WTC11 (cell line): ENCODE results near the gene MYOZ3. TPM values are rescaled to one million over a fixed set of nuclear protein-coding genes. Genes with fewer than 3 reads are reported as not detected.
A peak's percentile ranks its signal among the peaks of the same experiment; 100 is the strongest.

Source experiments
- ATAC-seq: fragments of 200-7000 bp; cut with Tn5 transposase; 2 replicates; pipeline ENCODE4 v1.10.0; 2021; ENCODE audit warnings: mild to moderate bottlenecking, moderate library complexity
- CTCF ChIA-PET: fragments of 300-600 bp; sonication (Branson Sonifier 250); formaldehyde crosslinking; loops from one replicate; lab custom pipeline; 2021; ENCODE audit warnings: antibody characterized with exemption; lab: Charles Lee
- POLR2A ChIA-PET: fragments of 350-600 bp; sonication (Branson Sonifier 250); formaldehyde crosslinking; loops from one replicate; lab custom pipeline; 2021; ENCODE audit warnings: antibody characterized with exemption; lab: Charles Lee
- DNase-seq: peaks from one replicate; pipeline ENCODE4 v3.0.0; 2021; ENCODE audit warnings: low spot score
- H3K27ac Mint-ChIP-seq: 2 replicates; pipeline ENCODE4 v1.8.0; 2021; ENCODE audit warnings: mixed read lengths
- H3K27me3 Mint-ChIP-seq: 2 replicates; pipeline ENCODE4 v1.8.0; 2021; ENCODE audit warnings: low read depth, mild to moderate bottlenecking, moderate library complexity, mixed read lengths
- H3K36me3 Mint-ChIP-seq: 2 replicates; pipeline ENCODE4 v1.8.0; 2021; ENCODE audit warnings: mixed read lengths
- H3K4me1 Mint-ChIP-seq: 2 replicates; pipeline ENCODE4 v1.8.0; 2022; ENCODE audit warnings: mixed read lengths
- H3K4me3 Mint-ChIP-seq: 2 replicates; pipeline ENCODE4 v1.8.0; 2021; ENCODE audit warnings: mild to moderate bottlenecking, moderate library complexity, mixed read lengths
- H3K9me3 Mint-ChIP-seq: 2 replicates; pipeline ENCODE4 v1.8.0; 2021; ENCODE audit warnings: mixed read lengths
- CREB1 ChIP-seq: sonication (generic); formaldehyde crosslinking; IDR thresholded peaks from 2 replicates; pipeline ENCODE4 v1.8.0; 2023; ENCODE audit warnings: mild to moderate bottlenecking, missing genetic modification reagents
- CREM ChIP-seq: sonication (generic); formaldehyde crosslinking; IDR thresholded peaks from 2 replicates; pipeline ENCODE4 v1.8.1; 2022; ENCODE audit warnings: mild to moderate bottlenecking, missing genetic modification reagents, moderate library complexity
- EMX1 ChIP-seq: fragments of 250-450 bp; sonication (Bioruptor Pico); IDR thresholded peaks from 2 replicates; pipeline ENCODE4 v1.8.0; 2021; ENCODE audit warnings: mild to moderate bottlenecking
- FOXP1 ChIP-seq: sonication (generic); formaldehyde crosslinking; IDR thresholded peaks from 2 replicates; pipeline ENCODE4 v1.8.0; 2022; ENCODE audit warnings: missing genetic modification reagents, mild to moderate bottlenecking, moderate library complexity, borderline replicate concordance
- GTF2I ChIP-seq: fragments of 250-450 bp; sonication (Bioruptor Pico); conservative IDR thresholded peaks from 2 replicates; pipeline ENCODE4 v1.4.0; 2021; ENCODE audit warnings: mild to moderate bottlenecking
- IRF2 ChIP-seq: sonication (generic); formaldehyde crosslinking; IDR thresholded peaks from 2 replicates; pipeline ENCODE4 v1.8.0; 2022; ENCODE audit warnings: low read depth, missing genetic modification reagents, borderline replicate concordance
- KAT7 ChIP-seq: sonication (generic); formaldehyde crosslinking; IDR thresholded peaks from 2 replicates; pipeline ENCODE4 v1.8.1; 2023; ENCODE audit warnings: missing genetic modification reagents, mild to moderate bottlenecking, borderline replicate concordance
- MXD4 ChIP-seq: fragments of 250-450 bp; sonication (Bioruptor Pico); IDR thresholded peaks from 2 replicates; pipeline ENCODE4 v1.8.0; 2021; ENCODE audit warnings: mild to moderate bottlenecking, moderate library complexity, borderline replicate concordance
- NFYB ChIP-seq: sonication (generic); formaldehyde crosslinking; conservative IDR thresholded peaks from 2 replicates; pipeline ENCODE4 v1.8.0; 2022; ENCODE audit warnings: low read depth, missing genetic modification reagents
- NR1H2 ChIP-seq: sonication (generic); formaldehyde crosslinking; IDR thresholded peaks from 2 replicates; pipeline ENCODE4 v1.9.0; 2021; ENCODE audit warnings: mild to moderate bottlenecking, moderate library complexity, missing genetic modification reagents
- PRRX2 ChIP-seq: fragments of 250-450 bp; sonication (Bioruptor Pico); IDR thresholded peaks from 2 replicates; pipeline ENCODE4 v1.8.0; 2021; ENCODE audit warnings: mild to moderate bottlenecking
- ZNF232 ChIP-seq: sonication (generic); formaldehyde crosslinking; IDR thresholded peaks from 2 replicates; pipeline ENCODE4 v1.8.0; 2022; ENCODE audit warnings: mild to moderate bottlenecking, missing genetic modification reagents
- ZNF263 ChIP-seq: sonication (generic); formaldehyde crosslinking; IDR thresholded peaks from 2 replicates; pipeline ENCODE4 v1.8.1; 2022; ENCODE audit warnings: low read depth, mild to moderate bottlenecking, moderate library complexity, missing genetic modification reagents
- ZNF396 ChIP-seq: fragments of 250-450 bp; sonication (Bioruptor Pico); IDR thresholded peaks from 2 replicates; pipeline ENCODE4 v1.8.0; 2021; ENCODE audit warnings: mild to moderate bottlenecking, moderate library complexity, borderline replicate concordance
- total RNA-seq: library from RNA; stranded (reverse); gene quantifications from 3 replicates; pipeline ENCODE4 v1.2.3, GENCODE V29; 2021
- TF ChIP-seq, protein P1 (sequence below): sonication (generic); formaldehyde crosslinking; conservative IDR thresholded peaks from 2 replicates; pipeline ENCODE4 v1.8.1; 2022; ENCODE audit warnings: mild to moderate bottlenecking, missing genetic modification reagents
- TF ChIP-seq, protein P2 (sequence below): sonication (generic); formaldehyde crosslinking; IDR thresholded peaks from 2 replicates; pipeline ENCODE4 v1.8.1; 2023; ENCODE audit warnings: mild to moderate bottlenecking, missing genetic modification reagents
- TF ChIP-seq, protein P3 (sequence below): fragments of 250-450 bp; sonication (Bioruptor Pico); IDR thresholded peaks from 2 replicates; pipeline ENCODE4 v1.9.0; 2021; ENCODE audit warnings: mild to moderate bottlenecking
- TF ChIP-seq, protein P4 (sequence below): fragments of 200-600 bp; IDR thresholded peaks from 2 replicates; pipeline ENCODE4 v1.8.0; 2022; ENCODE audit warnings: antibody characterized with exemption
- TF ChIP-seq, protein P5 (sequence below): sonication (generic); formaldehyde crosslinking; IDR thresholded peaks from 2 replicates; pipeline ENCODE4 v1.8.1; 2022; ENCODE audit warnings: missing genetic modification reagents, borderline replicate concordance
- TF ChIP-seq, protein P6 (sequence below): sonication (generic); formaldehyde crosslinking; IDR thresholded peaks from 2 replicates; pipeline ENCODE4 v1.8.1; 2023; ENCODE audit warnings: mild to moderate bottlenecking, missing genetic modification reagents, moderate library complexity
- TF ChIP-seq, protein P7 (sequence below): sonication (generic); formaldehyde crosslinking; IDR thresholded peaks from 2 replicates; pipeline ENCODE4 v1.8.0; 2022; ENCODE audit warnings: mild to moderate bottlenecking, missing genetic modification reagents
- TF ChIP-seq, protein P8 (sequence below): sonication (generic); formaldehyde crosslinking; IDR thresholded peaks from 2 replicates; pipeline ENCODE4 v1.8.1; 2022; ENCODE audit warnings: mild to moderate bottlenecking, moderate library complexity, missing genetic modification reagents
- TF ChIP-seq, protein P9 (sequence below): sonication (generic); formaldehyde crosslinking; IDR thresholded peaks from 2 replicates; pipeline ENCODE4 v1.8.1; 2022; ENCODE audit warnings: low read depth, mild to moderate bottlenecking, moderate library complexity, missing genetic modification reagents, borderline replicate concordance

The MYOZ3 gene
- total RNA-seq, 1 experiment from 2014 or later: 13.7 TPM

DNA sequence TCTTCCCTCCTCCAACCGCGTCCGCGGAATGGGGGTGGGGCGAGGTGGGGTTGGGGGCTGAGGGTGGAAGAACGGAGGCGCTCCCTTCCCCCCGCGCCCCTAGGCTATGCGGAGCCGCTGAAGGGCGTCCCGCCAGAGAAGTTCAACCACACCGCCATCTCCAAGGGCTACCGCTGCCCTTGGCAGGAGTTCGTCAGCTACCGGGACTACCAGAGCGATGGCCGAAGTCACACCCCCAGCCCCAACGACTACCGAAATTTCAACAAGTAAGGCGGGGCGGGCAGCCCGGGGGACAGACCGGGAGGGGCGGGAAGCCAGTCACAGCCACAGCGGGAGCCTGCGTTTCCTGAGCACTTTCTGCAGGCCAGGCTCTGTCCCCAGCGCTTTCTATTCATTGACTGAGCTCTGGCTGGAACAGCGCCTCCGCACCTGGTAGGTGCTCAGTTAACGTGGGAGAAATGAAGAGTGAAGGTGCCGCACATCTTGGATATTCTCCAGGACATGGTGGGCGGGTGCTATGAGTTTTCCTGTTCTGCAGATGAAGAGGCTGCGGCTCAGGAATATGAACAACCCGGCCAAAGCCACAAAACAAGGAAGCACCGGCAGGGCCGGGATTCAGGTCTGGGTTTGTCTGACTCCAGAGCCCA, 11.3 kb downstream of the MYOZ3 start (continued):
- peak; percentile 47; the same call in 1 of the 2 replicates for TF ChIP-seq GTF2I
- TF ChIP-seq KAT7 (CRISPR knock-in tag): 0 out of 2 replicates have a peak, but pooled peaks have one; percentile 21
- TF ChIP-seq CREM (CRISPR knock-in tag): no peak
- TF ChIP-seq, protein P1, sequence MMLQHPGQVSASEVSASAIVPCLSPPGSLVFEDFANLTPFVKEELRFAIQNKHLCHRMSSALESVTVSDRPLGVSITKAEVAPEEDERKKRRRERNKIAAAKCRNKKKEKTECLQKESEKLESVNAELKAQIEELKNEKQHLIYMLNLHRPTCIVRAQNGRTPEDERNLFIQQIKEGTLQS (CRISPR knock-in tag): no peak
- TF ChIP-seq, all 79 proteins: peak for 6

DNA sequence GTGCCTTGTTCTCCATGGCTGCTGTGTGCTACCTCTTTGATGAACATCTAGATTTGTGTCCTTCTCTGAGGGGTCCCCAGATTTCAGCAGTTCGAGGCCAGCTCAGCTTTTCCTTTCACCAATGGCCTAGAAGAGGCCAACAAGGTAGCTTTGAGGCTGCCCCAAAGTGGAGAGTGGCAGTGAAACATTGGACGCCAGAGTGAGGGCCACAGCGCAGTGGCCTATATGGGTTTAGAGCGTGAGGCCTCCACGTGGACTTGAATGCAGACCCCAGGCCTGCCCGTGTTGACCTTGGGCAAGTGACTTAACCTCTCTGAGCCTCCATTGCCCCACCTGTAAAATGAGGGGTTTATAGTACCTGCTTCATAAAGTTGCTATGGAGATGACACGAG, 11.8 kb downstream of the MYOZ3 start:
- no peak for DNase-seq

DNA sequence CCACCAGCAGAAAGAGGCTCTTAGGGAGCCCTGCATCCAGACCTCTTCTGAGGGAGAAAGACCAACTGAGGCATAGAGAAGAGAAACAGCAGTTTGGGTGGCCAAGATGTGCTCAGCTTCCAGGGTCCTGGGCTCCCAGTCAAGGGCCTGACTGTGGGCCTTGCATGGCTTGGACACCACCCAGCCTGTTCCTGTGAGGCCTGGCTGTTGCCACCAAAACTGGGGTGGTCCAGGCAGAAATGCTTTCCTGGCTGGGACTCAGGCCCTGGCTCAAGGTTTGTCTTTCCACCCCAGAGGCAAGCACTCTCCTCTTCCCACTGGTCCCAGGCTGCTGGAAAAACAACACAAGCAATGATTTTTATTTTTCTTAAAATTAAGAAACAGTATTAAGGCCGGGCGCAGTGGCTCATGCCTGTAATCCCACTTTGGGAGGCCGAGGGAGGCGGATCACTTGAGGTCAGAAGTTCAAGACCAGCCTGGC, 13.3 kb downstream of the MYOZ3 start:
- peak overlapping the region; percentile 78 for H3K27ac Mint-ChIP-seq
- DNase-seq (no peak), ATAC-seq (no peak)
- H3K27me3 Mint-ChIP-seq: no peaks in the 10 kb centered on the region
- ChIA-PET POLR2A (no interaction called here), CTCF (interaction anchor here (4.2 kb wide), 1 partner anchor 27 kb away, joined by 19 read pairs; the partner anchor contains the start of gene RBM22)
- H3K36me3 Mint-ChIP-seq: peaks cover 8% of the 10 kb centered on the region
- peaks cover 3% of the 10 kb centered on the region; the same call in 1 of the 2 replicates for H3K9me3 Mint-ChIP-seq
- no peak overlapping the region for H3K4me3 Mint-ChIP-seq
- peaks cover 31% of the 10 kb centered on the region for H3K4me1 Mint-ChIP-seq
- TF ChIP-seq, protein P2, sequence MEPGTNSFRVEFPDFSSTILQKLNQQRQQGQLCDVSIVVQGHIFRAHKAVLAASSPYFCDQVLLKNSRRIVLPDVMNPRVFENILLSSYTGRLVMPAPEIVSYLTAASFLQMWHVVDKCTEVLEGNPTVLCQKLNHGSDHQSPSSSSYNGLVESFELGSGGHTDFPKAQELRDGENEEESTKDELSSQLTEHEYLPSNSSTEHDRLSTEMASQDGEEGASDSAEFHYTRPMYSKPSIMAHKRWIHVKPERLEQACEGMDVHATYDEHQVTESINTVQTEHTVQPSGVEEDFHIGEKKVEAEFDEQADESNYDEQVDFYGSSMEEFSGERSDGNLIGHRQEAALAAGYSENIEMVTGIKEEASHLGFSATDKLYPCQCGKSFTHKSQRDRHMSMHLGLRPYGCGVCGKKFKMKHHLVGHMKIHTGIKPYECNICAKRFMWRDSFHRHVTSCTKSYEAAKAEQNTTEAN (CRISPR knock-in tag): no peak
- TF ChIP-seq ZNF263 (no peak), CREB1 (CRISPR knock-in tag) (no peak), ZNF232 (no peak), NFYB (CRISPR knock-in tag) (no peak), IRF2 (CRISPR knock-in tag) (no peak)
- TF ChIP-seq, protein P3, sequence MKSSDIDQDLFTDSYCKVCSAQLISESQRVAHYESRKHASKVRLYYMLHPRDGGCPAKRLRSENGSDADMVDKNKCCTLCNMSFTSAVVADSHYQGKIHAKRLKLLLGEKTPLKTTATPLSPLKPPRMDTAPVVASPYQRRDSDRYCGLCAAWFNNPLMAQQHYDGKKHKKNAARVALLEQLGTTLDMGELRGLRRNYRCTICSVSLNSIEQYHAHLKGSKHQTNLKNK (CRISPR knock-in tag): no peak
- TF ChIP-seq, protein P4, sequence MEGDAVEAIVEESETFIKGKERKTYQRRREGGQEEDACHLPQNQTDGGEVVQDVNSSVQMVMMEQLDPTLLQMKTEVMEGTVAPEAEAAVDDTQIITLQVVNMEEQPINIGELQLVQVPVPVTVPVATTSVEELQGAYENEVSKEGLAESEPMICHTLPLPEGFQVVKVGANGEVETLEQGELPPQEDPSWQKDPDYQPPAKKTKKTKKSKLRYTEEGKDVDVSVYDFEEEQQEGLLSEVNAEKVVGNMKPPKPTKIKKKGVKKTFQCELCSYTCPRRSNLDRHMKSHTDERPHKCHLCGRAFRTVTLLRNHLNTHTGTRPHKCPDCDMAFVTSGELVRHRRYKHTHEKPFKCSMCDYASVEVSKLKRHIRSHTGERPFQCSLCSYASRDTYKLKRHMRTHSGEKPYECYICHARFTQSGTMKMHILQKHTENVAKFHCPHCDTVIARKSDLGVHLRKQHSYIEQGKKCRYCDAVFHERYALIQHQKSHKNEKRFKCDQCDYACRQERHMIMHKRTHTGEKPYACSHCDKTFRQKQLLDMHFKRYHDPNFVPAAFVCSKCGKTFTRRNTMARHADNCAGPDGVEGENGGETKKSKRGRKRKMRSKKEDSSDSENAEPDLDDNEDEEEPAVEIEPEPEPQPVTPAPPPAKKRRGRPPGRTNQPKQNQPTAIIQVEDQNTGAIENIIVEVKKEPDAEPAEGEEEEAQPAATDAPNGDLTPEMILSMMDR: no peak
- TF ChIP-seq, protein P5, sequence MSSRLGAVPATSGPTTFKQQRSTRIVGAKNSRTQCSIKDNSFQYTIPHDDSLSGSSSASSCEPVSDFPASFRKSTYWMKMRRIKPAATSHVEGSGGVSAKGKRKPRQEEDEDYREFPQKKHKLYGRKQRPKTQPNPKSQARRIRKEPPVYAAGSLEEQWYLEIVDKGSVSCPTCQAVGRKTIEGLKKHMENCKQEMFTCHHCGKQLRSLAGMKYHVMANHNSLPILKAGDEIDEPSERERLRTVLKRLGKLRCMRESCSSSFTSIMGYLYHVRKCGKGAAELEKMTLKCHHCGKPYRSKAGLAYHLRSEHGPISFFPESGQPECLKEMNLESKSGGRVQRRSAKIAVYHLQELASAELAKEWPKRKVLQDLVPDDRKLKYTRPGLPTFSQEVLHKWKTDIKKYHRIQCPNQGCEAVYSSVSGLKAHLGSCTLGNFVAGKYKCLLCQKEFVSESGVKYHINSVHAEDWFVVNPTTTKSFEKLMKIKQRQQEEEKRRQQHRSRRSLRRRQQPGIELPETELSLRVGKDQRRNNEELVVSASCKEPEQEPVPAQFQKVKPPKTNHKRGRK (CRISPR knock-in tag): no peak

More for the DNA sequence above, 11.8 kb downstream of the MYOZ3 start:
- CTCF ChIA-PET: interaction anchor here (0.7 to 4.2 kb wide), 9 partner anchors 8 to 262 kb away, joined by 3 to 31 read pairs (median 5); partner anchors contain the start of genes MYOZ3, RBM22 and SMIM3
- Mint-ChIP-seq H3K4me3 (peak overlapping the region; percentile 84), H3K9me3 (peaks cover 3% of the 10 kb centered on the region; the same call in 1 of the 2 replicates), H3K27ac (peak overlapping the region; percentile 96), H3K4me1 (peaks cover 31% of the 10 kb centered on the region), H3K36me3 (peaks cover 8% of the 10 kb centered on the region), H3K27me3 (no peaks in the 10 kb centered on the region)
- no peak for ATAC-seq
- POLR2A ChIA-PET: interaction anchor here (0.5 to 4.3 kb wide), 7 partner anchors 9 to 144 kb away, joined by 3 to 26 read pairs (median 3); partner anchors contain the start of genes MYOZ3 and RBM22
- TF ChIP-seq, protein P6, sequence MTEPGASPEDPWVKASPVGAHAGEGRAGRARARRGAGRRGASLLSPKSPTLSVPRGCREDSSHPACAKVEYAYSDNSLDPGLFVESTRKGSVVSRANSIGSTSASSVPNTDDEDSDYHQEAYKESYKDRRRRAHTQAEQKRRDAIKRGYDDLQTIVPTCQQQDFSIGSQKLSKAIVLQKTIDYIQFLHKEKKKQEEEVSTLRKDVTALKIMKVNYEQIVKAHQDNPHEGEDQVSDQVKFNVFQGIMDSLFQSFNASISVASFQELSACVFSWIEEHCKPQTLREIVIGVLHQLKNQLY (CRISPR knock-in tag): no peak
- no peak for TF ChIP-seq CREB1 (CRISPR knock-in tag)
- TF ChIP-seq CREM (CRISPR knock-in tag): no peak
- no peak for TF ChIP-seq NR1H2 (CRISPR knock-in tag)
- TF ChIP-seq PRRX2 (CRISPR knock-in tag): no peak
- TF ChIP-seq, protein P7, sequence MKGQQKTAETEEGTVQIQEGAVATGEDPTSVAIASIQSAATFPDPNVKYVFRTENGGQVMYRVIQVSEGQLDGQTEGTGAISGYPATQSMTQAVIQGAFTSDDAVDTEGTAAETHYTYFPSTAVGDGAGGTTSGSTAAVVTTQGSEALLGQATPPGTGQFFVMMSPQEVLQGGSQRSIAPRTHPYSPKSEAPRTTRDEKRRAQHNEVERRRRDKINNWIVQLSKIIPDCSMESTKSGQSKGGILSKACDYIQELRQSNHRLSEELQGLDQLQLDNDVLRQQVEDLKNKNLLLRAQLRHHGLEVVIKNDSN: no peak
- TF ChIP-seq IRF2 (CRISPR knock-in tag): no peak
- TF ChIP-seq, protein P8, sequence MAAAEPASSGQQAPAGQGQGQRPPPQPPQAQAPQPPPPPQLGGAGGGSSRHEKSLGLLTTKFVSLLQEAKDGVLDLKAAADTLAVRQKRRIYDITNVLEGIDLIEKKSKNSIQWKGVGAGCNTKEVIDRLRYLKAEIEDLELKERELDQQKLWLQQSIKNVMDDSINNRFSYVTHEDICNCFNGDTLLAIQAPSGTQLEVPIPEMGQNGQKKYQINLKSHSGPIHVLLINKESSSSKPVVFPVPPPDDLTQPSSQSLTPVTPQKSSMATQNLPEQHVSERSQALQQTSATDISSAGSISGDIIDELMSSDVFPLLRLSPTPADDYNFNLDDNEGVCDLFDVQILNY (CRISPR knock-in tag): no peak
- TF ChIP-seq EMX1: no peak
- TF ChIP-seq ZNF396 (CRISPR knock-in tag): no peak
- TF ChIP-seq FOXP1 (CRISPR knock-in tag): no peak
- TF ChIP-seq NFYB (CRISPR knock-in tag): no peak
- no peak for TF ChIP-seq ZNF263
- no peak for TF ChIP-seq MXD4 (CRISPR knock-in tag)
- TF ChIP-seq, protein P9, sequence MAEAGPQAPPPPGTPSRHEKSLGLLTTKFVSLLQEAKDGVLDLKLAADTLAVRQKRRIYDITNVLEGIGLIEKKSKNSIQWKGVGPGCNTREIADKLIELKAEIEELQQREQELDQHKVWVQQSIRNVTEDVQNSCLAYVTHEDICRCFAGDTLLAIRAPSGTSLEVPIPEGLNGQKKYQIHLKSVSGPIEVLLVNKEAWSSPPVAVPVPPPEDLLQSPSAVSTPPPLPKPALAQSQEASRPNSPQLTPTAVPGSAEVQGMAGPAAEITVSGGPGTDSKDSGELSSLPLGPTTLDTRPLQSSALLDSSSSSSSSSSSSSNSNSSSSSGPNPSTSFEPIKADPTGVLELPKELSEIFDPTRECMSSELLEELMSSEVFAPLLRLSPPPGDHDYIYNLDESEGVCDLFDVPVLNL (CRISPR knock-in tag): no peak
- TF ChIP-seq, protein P3 (CRISPR knock-in tag): no peak
